ENCODE results near the gene CYP27C1. TPM values are rescaled to one million over a fixed set of nuclear protein-coding genes. Genes with fewer than 3 reads are reported as not detected.

Gene CYP27C1
- total RNA-seq, 1 donor from 2014 or later: not detected

DNA sequence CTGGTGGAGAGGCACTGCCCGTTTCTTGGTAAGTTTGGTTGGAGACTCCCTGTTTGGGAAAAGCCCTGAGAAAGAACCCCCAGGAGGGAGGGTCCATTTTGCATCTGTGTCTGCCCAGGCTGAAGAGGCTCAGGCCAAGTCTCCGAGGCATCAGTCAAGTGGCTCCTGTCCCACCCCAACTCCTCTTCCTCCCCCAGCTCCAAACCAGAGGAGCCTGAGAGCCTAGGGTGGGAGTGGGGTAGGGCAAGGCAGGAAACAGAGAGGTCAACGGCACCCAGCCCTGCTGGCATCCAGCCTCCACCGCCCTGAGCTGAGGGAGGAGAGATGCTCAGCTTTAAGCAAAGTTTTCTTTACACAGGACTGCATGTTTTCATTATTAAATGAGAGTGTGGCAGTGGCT is 38.2 kb downstream of the CYP27C1 start:
- no peak overlapping the region for H3K27ac ChIP-seq
- H3K36me3 ChIP-seq: no peaks in the 10 kb centered on the region
- no peaks in the 10 kb centered on the region for H3K4me1 ChIP-seq
- TF ChIP-seq, protein P1, sequence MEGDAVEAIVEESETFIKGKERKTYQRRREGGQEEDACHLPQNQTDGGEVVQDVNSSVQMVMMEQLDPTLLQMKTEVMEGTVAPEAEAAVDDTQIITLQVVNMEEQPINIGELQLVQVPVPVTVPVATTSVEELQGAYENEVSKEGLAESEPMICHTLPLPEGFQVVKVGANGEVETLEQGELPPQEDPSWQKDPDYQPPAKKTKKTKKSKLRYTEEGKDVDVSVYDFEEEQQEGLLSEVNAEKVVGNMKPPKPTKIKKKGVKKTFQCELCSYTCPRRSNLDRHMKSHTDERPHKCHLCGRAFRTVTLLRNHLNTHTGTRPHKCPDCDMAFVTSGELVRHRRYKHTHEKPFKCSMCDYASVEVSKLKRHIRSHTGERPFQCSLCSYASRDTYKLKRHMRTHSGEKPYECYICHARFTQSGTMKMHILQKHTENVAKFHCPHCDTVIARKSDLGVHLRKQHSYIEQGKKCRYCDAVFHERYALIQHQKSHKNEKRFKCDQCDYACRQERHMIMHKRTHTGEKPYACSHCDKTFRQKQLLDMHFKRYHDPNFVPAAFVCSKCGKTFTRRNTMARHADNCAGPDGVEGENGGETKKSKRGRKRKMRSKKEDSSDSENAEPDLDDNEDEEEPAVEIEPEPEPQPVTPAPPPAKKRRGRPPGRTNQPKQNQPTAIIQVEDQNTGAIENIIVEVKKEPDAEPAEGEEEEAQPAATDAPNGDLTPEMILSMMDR (IDR thresholded peaks at IDR 0.05): no peak
- ATAC-seq (no peak), DNase-seq (no peak)
- no peak overlapping the region for H3K4me3 ChIP-seq
- intact Hi-C loops (cut with DNase I): no loop called here
- no peaks in the 10 kb centered on the region for H3K9me3 ChIP-seq
- H3K27me3 ChIP-seq (ENCODE audit: low read depth): no peaks in the 10 kb centered on the region

DNA sequence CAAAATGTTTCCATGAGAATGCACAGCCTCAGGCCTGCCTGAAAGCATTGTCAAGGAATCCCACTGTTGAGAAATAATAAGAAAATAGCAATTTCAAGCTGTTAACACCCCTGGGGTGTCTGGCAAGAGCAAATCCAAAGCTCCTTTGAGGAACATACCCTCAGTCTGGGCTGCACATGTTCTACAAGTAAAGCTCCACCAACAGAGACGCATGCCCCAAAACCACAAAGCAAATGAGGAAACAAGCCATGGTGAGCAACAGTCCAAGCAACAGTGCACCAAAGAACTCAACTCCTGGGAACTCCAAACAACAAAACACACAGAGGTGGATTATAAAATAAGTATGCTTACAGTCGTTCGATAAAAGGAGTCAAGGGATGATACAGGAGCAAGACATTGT is 40.3 kb downstream of the CYP27C1 start:
- TF ChIP-seq, protein P1 (IDR thresholded peaks at IDR 0.05): no peak
- Histone ChIP-seq H3K36me3 (no peaks in the 10 kb centered on the region), H3K9me3 (no peaks in the 10 kb centered on the region), H3K4me3 (no peak overlapping the region), H3K27me3 (ENCODE audit: low read depth) (no peaks in the 10 kb centered on the region), H3K4me1 (peaks cover 18% of the 10 kb centered on the region), H3K27ac (no peak overlapping the region)
- ATAC-seq (no peak), DNase-seq (no peak)
- intact Hi-C loops (cut with DNase I): no loop called here

DNA sequence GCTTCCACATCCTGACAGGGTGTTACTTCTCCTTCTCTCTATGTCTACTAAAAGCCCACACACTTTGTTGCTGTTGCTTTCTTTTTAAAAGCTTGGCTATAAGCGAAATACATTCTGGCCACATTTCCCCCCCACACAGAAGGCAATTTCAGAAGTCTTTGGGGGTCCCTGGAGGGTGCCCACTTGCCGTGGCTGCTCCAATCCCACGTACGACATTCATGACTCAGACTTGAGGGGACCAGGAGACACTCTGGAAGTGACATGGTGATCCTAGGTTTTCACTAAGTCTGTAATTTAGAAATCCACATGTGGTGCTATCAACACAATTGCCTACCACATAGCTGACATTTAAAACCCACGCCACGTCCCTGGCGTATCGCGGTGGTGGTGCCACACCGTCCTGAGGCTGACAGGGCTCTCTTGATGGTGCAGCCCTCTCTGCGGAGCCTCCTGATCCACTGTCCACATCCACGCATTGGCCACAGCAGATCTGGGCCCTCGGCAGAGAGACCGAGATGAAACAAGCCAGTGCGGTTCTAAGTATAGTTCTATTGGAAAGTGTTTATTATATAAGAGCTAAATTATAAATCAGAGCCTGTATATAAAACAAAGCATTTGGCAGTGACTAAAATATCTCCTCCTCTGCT is 42.4 kb downstream of the CYP27C1 start:
- ATAC-seq (no peak), DNase-seq (no peak)
- TF ChIP-seq, protein P1 (IDR thresholded peaks at IDR 0.05): no peak
- H3K27ac ChIP-seq: no peak overlapping the region
- peaks cover 27% of the 10 kb centered on the region for H3K4me1 ChIP-seq
- no peaks in the 10 kb centered on the region for H3K9me3 ChIP-seq
- intact Hi-C loops (cut with DNase I): no loop called here
- H3K36me3 ChIP-seq: no peaks in the 10 kb centered on the region
- H3K27me3 ChIP-seq (ENCODE audit: low read depth): no peaks in the 10 kb centered on the region
- H3K4me3 ChIP-seq: no peak overlapping the region

DNA sequence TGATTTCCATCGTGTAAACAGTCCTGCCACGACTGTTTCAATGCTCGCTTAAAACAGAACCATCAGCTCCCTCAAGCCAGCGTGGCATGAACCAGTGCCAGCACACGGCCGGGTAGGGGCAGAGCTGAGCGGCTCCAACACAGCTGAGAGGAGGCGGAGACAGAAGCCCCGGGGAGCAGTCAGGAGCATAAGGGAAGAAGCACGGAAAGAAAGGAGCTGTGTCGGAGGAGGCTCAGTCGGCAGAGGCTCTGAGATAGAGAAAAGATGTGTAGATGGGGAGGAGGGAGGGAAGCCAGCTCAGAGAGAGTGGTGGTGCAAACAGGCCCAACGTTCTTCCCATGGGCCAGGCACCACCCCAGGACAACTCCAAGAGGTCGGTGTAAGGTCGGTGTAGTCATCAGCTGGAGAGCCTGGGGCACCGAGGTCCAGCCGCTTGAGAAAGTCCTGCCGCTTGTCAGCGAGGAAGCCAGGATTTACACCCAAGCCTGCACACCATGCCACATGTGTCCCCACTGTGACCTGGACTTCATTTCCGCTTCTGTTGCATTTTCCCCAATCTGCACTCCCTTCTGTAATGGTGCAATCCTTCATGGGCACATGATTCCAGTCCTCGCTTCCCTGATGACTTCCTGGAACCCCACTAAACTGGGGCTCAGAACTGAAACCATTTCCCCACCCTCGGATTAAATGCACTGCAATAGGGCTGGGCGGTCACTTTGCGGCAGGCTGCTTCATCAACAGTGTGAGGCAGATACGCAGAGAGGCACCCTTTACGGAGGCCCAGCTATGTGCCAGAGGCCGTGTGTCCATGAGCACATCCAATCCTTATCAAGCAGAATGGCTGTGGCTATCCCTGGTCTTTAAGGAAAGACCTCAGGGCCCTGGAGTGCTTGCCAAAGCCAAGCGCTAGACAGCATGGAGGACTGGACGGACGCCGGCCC is 43.5 kb downstream of the CYP27C1 start:
- Histone ChIP-seq H3K27me3 (ENCODE audit: low read depth) (no peaks in the 10 kb centered on the region), H3K9me3 (no peaks in the 10 kb centered on the region), H3K36me3 (no peaks in the 10 kb centered on the region), H3K27ac (peak overlapping the region; percentile 53), H3K4me1 (peaks cover 27% of the 10 kb centered on the region), H3K4me3 (no peak overlapping the region)
- peak; percentile 69 for DNase-seq
- TF ChIP-seq, protein P1 (IDR thresholded peaks at IDR 0.05): no peak
- intact Hi-C loops (cut with DNase I): no loop called here
- peak; percentile 65 to 83 for ATAC-seq

DNA sequence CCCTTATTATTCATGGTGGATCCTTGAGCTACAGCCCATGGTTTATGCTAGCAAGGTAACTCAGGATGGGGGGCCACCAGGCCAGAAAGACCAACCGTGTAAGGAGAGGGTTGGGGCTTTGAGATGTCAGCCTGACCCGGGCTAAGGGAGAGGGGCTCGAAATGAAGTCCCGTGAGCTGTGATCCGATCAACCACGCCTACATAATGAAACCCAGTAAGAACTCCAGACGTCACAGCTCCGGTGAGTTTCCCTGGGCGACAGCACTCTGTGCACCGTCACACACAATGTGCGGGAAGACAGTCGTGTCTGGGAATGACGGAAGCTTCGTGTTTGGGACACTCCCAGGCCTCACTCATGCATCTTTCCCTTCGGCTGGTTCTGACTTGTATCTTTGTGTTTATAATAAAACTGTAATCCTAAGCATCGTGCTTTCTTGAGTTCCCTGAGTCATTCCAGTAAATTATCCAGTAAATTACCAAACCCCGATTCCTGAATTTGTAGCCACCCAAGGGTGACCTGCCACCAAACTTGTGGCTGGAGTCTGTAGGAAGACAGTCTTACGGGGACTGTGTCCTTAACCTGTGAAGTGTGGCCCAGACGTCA is 44.2 kb downstream of the CYP27C1 start:
- Histone ChIP-seq H3K4me1 (peaks cover 27% of the 10 kb centered on the region), H3K9me3 (no peaks in the 10 kb centered on the region), H3K27me3 (ENCODE audit: low read depth) (no peaks in the 10 kb centered on the region), H3K36me3 (no peaks in the 10 kb centered on the region), H3K4me3 (no peak overlapping the region), H3K27ac (peak overlapping the region; percentile 41)
- TF ChIP-seq, protein P1 (IDR thresholded peaks at IDR 0.05): no peak
- DNase-seq: no peak
- no peak for ATAC-seq
- intact Hi-C loops (cut with DNase I): no loop called here

All from lower lobe of right lung (tissue), 2 donors.